Omental fat pad (tissue), 4 donors: ENCODE data around the gene EPHA5. TPM values are rescaled to one million over a fixed set of nuclear protein-coding genes. Genes with fewer than 3 reads are reported as not detected.

Source experiments
- ATAC-seq: fragments of 150-250 bp; one replicate; pipeline ENCODE4 v1.9.1; 2016; ENCODE audit warnings: mild to moderate bottlenecking, moderate library complexity; ENCODE audit not compliant: low FRiP score
- DNase-seq: peaks from one replicate; pipeline ENCODE4 v3.0.0-alpha.2; 2019; ENCODE audit warnings: low spot score
- total RNA-seq, 4 donors: library from RNA; depleted of rRNA; stranded (reverse); fragments of >200 nt; gene quantifications; one replicate each; pipeline ENCODE4 v1.1.0, GENCODE V29; 2016
- TF ChIP-seq, protein P1 (sequence below), 3 donors: fragments of 450-650 bp; IDR thresholded peaks; one replicate each; pipeline ENCODE4 v1.5.1; 2016 to 2017; ENCODE audit warnings: antibody characterized with exemption in 3 of 3, mild to moderate bottlenecking in 3 of 3, moderate library complexity in 2 of 3

EPHA5 gene
- total RNA-seq, 4 donors from 2014 or later, result 0.12 to 0.65 TPM; not detected in 2

DNA sequence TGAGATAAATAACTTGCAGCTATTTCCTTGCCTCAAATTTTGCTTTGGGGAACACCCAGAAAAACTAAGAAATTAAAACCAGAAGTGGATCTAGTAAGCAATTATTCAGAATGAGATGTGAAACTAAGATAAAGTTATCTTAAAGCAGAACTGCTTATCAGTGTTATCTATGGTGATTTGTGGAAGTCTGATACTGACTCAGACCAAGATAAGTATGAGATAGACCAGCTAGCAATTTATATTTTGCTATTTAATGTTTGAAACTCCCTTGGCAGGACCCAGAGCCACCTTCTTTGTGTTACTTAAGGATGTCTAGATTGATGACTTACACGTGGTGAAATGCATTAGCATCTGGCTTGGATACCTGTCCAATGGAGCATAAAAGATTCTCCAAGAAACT lies 368.1 kb downstream of the EPHA5 start:
- DNase-seq (no peak), ATAC-seq (no peak)
- TF ChIP-seq, protein P1, sequence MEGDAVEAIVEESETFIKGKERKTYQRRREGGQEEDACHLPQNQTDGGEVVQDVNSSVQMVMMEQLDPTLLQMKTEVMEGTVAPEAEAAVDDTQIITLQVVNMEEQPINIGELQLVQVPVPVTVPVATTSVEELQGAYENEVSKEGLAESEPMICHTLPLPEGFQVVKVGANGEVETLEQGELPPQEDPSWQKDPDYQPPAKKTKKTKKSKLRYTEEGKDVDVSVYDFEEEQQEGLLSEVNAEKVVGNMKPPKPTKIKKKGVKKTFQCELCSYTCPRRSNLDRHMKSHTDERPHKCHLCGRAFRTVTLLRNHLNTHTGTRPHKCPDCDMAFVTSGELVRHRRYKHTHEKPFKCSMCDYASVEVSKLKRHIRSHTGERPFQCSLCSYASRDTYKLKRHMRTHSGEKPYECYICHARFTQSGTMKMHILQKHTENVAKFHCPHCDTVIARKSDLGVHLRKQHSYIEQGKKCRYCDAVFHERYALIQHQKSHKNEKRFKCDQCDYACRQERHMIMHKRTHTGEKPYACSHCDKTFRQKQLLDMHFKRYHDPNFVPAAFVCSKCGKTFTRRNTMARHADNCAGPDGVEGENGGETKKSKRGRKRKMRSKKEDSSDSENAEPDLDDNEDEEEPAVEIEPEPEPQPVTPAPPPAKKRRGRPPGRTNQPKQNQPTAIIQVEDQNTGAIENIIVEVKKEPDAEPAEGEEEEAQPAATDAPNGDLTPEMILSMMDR (IDR thresholded peaks at IDR 0.05), result no peak

DNA sequence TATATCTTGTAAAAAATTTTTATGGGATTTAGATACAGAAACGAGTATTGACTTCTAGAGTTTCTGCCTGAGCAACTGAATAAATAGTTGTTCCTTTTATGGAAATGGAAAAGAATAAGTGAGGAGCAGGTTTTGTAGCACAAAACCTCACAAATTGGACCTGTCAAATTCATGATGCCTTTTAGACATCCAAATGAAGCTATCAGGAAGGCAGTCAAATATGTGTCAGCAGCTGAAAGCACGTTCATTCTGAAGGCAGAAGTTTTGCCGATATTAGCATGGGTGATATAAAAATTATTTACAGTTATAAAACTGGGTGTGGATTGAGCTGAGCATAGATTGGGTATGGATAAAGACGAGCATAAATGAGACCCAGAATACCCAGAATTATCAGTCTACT lies 374.0 kb downstream of the EPHA5 start:
- ATAC-seq (no peak), DNase-seq (no peak)
- TF ChIP-seq, protein P1 (IDR thresholded peaks at IDR 0.05), result no peak

DNA sequence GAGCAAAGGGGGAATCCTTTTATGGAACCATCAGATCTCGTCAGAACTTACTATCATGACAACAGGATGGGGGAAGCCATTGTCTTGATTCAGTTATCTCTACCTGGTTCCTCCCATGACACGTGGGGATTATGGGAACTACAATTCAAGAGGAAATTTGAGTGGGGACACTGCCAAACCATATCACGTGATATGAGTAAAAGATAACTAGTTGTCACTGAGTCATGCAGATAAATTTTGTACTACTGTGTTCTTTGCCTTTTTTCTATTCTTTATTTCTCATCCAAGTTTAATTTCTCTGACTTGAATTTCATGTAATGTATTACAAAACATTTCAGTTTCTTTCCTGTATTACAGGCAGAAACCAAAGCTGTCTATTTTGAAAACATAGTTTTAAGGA lies 383.2 kb downstream of the EPHA5 start:
- ATAC-seq (no peak), DNase-seq (no peak)
- TF ChIP-seq, protein P1 (IDR thresholded peaks at IDR 0.05), result no peak
